HEK293 (cell line): ENCODE data around the gene ANGPTL8.
A peak's percentile ranks its signal among the peaks of the same experiment; 100 is the strongest.

ENCODE experiments used
- CTCF ChIA-PET: fragments of 350-600 bp; formaldehyde crosslinking; extraction: SDS; loops from one replicate; lab custom pipeline; 2021; ENCODE audit warnings: antibody characterized with exemption; lab: Yijun Ruan, JAX
- POLR2A ChIA-PET: fragments of 300-600 bp; formaldehyde crosslinking; extraction: SDS; loops from one replicate; lab custom pipeline; 2020; ENCODE audit warnings: antibody characterized with exemption, inconsistent platforms; lab: Yijun Ruan, JAX
- H3K27ac ChIP-seq: fragments of 200-500 bp; sonication (Bioruptor generic); 2 replicates; pipeline ENCODE4 v1.5.1; 2014; ENCODE audit warnings: low read depth, low read length, control low read depth, inconsistent platforms; ENCODE audit errors: extremely low read depth
- H3K36me3 ChIP-seq, 2 experiments: fragments of 200-500 bp in 1 of 2; sonication (Bioruptor generic) in 1 of 2; 1 replicate in 1 of 2; 2 replicates in 1 of 2; pipeline ENCODE4 v1.5.1; 2014 to 2017; ENCODE audit warnings: inconsistent platforms in 2 of 2, low read length in 2 of 2; ENCODE audit not compliant: control insufficient read depth in 2 of 2, insufficient read depth in 1 of 2
- H3K4me1 ChIP-seq: fragments of 200-500 bp; sonication (Bioruptor generic); 2 replicates; pipeline ENCODE4 v1.5.1; 2014; ENCODE audit warnings: mild to moderate bottlenecking, low read length, inconsistent platforms; ENCODE audit not compliant: control insufficient read depth, insufficient read depth
- H3K4me3 ChIP-seq: 2 replicates; pipeline ENCODE4 v1.5.1; 2011; ENCODE audit warnings: low read depth, mild to moderate bottlenecking, control low read depth, low read length, moderate library complexity
- H3K9me3 ChIP-seq: fragments of 200-500 bp; sonication (Bioruptor generic); 2 replicates; pipeline ENCODE4 v1.5.1; 2014; ENCODE audit warnings: low read depth, low read length, inconsistent platforms; ENCODE audit not compliant: control insufficient read depth, insufficient read depth
- ATF2 ChIP-seq: fragments of 450-650 bp; formaldehyde crosslinking; IDR thresholded peaks from 2 replicates; pipeline ENCODE4 v1.5.1; 2016; ENCODE audit warnings: missing biosample characterization, missing genetic modification characterization, low read depth
- EGR2 ChIP-seq: fragments of 450-650 bp; formaldehyde crosslinking; IDR thresholded peaks from 2 replicates; pipeline ENCODE4 v1.5.1; 2016; ENCODE audit warnings: low read depth, missing biosample characterization, missing genetic modification characterization
- GLIS1 ChIP-seq: fragments of 450-650 bp; formaldehyde crosslinking; IDR thresholded peaks from 2 replicates; pipeline ENCODE4 v1.5.1; 2016; ENCODE audit warnings: missing biosample characterization, missing genetic modification characterization
- IKZF3 ChIP-seq: fragments of 450-650 bp; IDR thresholded peaks from 2 replicates; pipeline ENCODE4 v1.5.0; 2018; ENCODE audit warnings: missing biosample characterization, mild to moderate bottlenecking, missing genetic modification characterization, moderate library complexity
- KLF10 ChIP-seq: fragments of 450-650 bp; IDR thresholded peaks from 2 replicates; pipeline ENCODE4 v1.5.1; 2018; ENCODE audit warnings: missing biosample characterization, mild to moderate bottlenecking, missing genetic modification characterization
- KLF16 ChIP-seq: fragments of 450-650 bp; formaldehyde crosslinking; IDR thresholded peaks from 2 replicates; pipeline ENCODE4 v1.5.1; 2017; ENCODE audit warnings: missing biosample characterization, missing genetic modification characterization
- KLF8 ChIP-seq: fragments of 450-650 bp; formaldehyde crosslinking; IDR thresholded peaks from 2 replicates; pipeline ENCODE4 v1.5.1; 2016; ENCODE audit warnings: missing biosample characterization, missing genetic modification characterization
- KLF9 ChIP-seq: fragments of 450-650 bp; formaldehyde crosslinking; IDR thresholded peaks from 2 replicates; pipeline ENCODE4 v1.5.1; 2016; ENCODE audit warnings: missing biosample characterization, missing genetic modification characterization, low read depth
- PRDM10 ChIP-seq: fragments of 450-650 bp; formaldehyde crosslinking; IDR thresholded peaks from 2 replicates; pipeline ENCODE4 v1.5.1; 2016; ENCODE audit warnings: missing biosample characterization, missing genetic modification characterization
- SP2 ChIP-seq: fragments of 450-650 bp; formaldehyde crosslinking; IDR thresholded peaks from 2 replicates; pipeline ENCODE4 v1.5.1; 2016; ENCODE audit warnings: missing biosample characterization, missing genetic modification characterization
- WT1 ChIP-seq: fragments of 450-650 bp; formaldehyde crosslinking; IDR thresholded peaks from 2 replicates; pipeline ENCODE4 v1.5.1; 2016; ENCODE audit warnings: missing biosample characterization, missing genetic modification characterization
- ZBTB11 ChIP-seq: fragments of 450-650 bp; formaldehyde crosslinking; conservative IDR thresholded peaks from 2 replicates; pipeline ENCODE4 v1.5.1; 2016; ENCODE audit warnings: low read depth, missing biosample characterization, missing genetic modification characterization
- ZBTB20 ChIP-seq: fragments of 450-650 bp; formaldehyde crosslinking; IDR thresholded peaks from 2 replicates; pipeline ENCODE4 v1.5.1; 2016; ENCODE audit warnings: missing biosample characterization, missing genetic modification characterization
- ZFHX2 ChIP-seq: fragments of 450-650 bp; formaldehyde crosslinking; conservative IDR thresholded peaks from 2 replicates; pipeline ENCODE4 v1.5.1; 2016; ENCODE audit warnings: missing biosample characterization, missing genetic modification characterization
- ZNF140 ChIP-seq: fragments of 450-650 bp; formaldehyde crosslinking; IDR thresholded peaks from 2 replicates; pipeline ENCODE4 v1.5.1; 2016; ENCODE audit warnings: missing biosample characterization, missing genetic modification characterization
- ZNF214 ChIP-seq: fragments of 450-650 bp; formaldehyde crosslinking; IDR thresholded peaks from 2 replicates; pipeline ENCODE4 v1.5.1; 2017; ENCODE audit warnings: missing biosample characterization, mild to moderate bottlenecking, missing genetic modification characterization, borderline replicate concordance
- ZNF391 ChIP-seq: fragments of 450-650 bp; formaldehyde crosslinking; IDR thresholded peaks from 2 replicates; pipeline ENCODE4 v1.5.1; 2016; ENCODE audit warnings: low read depth, missing biosample characterization, missing genetic modification characterization, borderline replicate concordance
- ZNF394 ChIP-seq: fragments of 450-650 bp; formaldehyde crosslinking; IDR thresholded peaks from 2 replicates; pipeline ENCODE4 v1.5.1; 2016; ENCODE audit warnings: missing biosample characterization, missing genetic modification characterization, mild to moderate bottlenecking, moderate library complexity, borderline replicate concordance
- ZNF629 ChIP-seq: fragments of 450-650 bp; formaldehyde crosslinking; IDR thresholded peaks from 2 replicates; pipeline ENCODE4 v1.5.1; 2017; ENCODE audit warnings: missing biosample characterization, missing genetic modification characterization
- ZNF692 ChIP-seq: fragments of 450-650 bp; formaldehyde crosslinking; IDR thresholded peaks from 2 replicates; pipeline ENCODE4 v1.5.1; 2016; ENCODE audit warnings: missing biosample characterization, missing genetic modification characterization
- ZSCAN18 ChIP-seq: fragments of 450-650 bp; formaldehyde crosslinking; IDR thresholded peaks from 2 replicates; pipeline ENCODE4 v1.5.1; 2016; ENCODE audit warnings: missing biosample characterization, missing genetic modification characterization
- TF ChIP-seq, protein P1 (sequence below): fragments of 450-650 bp; formaldehyde crosslinking; IDR thresholded peaks from 2 replicates; pipeline ENCODE4 v1.5.1; 2016; ENCODE audit warnings: missing biosample characterization, missing genetic modification characterization

ANGPTL8 gene

DNA sequence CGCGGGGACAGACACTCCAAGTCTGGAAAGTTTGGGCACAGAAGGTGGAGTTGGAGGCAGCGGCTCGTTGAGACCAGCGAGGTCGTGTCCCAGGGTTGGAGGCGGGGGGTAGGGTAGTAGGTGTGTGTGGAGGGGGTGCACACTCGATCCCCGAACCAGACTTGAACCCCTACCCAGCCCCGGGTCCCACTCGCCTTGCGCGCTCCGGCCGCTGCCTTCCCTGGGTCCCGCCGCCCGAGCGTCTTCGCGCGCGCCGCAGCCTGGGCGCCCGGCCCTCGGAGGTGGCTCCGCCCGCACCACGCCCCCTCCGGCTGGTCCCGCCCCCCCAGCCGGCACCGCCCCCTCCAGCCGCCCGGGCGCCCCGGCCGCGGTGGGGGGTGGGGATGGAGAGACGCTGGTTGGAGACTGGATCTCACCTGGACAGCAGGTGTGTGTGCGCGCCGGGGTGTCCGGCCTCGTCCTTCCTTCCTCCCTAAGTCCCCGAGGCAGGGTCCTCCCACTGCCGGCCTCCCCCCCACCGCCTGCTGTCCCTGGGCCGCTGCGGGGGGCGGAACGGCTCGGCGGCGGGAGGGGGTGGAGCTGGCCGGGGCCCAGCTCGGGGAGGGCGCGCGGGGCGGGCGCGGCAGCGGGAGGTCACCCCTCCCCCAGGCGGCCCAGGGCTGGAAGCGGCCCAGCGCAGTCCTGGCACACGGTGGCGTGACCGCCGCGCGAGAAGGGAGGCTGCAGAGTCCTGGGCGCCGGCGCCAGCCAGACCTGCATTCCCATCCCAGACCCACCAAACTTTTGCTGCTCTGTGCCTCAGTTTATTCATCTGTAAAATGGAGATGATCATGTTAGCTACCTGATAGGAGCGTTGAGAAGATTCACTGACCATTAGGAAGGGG lies 41.9 kb upstream of the ANGPTL8 start, which contains the start of gene KANK2:
Gene KANK2 (minus strand): TSS at position 255 of the 884 bp plus-strand sequence. CDS start 3,034 bp downstream, outside the sequence.
- Histone ChIP-seq H3K4me1 (no peaks in the 10 kb centered on the region), H3K27ac (peak within 1 kb of the TSS; percentile 54; the same call in 1 of the 2 replicates), H3K9me3 (no peaks in the 10 kb centered on the region), H3K4me3 (peak within 1 kb of the TSS; percentile 75), H3K36me3 (peaks cover 0 to 29% of the 10 kb centered on the region in 2 experiments; a peak in 1 of 3 replicates)
- ChIA-PET POLR2A (interaction anchor here (1.0 to 2.1 kb wide), 5 partner anchors 8 to 60 kb away, joined by 3 to 17 read pairs (median 4); partner anchors contain the start of gene SPC24), CTCF (interaction anchor here (0.5 to 0.7 kb wide), 4 partner anchors 61 to 326 kb away, joined by 3 read pairs; no protein-coding TSS in a partner anchor)
- TF ChIP-seq, protein P1, sequence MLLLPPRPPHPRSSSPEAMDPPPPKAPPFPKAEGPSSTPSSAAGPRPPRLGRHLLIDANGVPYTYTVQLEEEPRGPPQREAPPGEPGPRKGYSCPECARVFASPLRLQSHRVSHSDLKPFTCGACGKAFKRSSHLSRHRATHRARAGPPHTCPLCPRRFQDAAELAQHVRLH, result peak; percentile 74; the same call in 1 of the 2 replicates
- TF ChIP-seq KLF10 (tag by site-specific recombination) (peak; percentile 91), KLF8 (tag by site-specific recombination) (peak; percentile 73; the same call in 1 of the 2 replicates), ZNF692 (tag by site-specific recombination) (peak; percentile 77), GLIS1 (peak; percentile 98), PRDM10 (tag by site-specific recombination) (peak; percentile 53; the same call in 1 of the 2 replicates), EGR2 (tag by site-specific recombination) (peak; percentile 33; the same call in 1 of the 2 replicates), ZNF394 (tag by site-specific recombination) (no peak), ATF2 (no peak), ZNF140 (tag by site-specific recombination) (no peak), ZBTB20 (peak; percentile 76), KLF16 (tag by site-specific recombination) (peak; percentile 96), ZFHX2 (tag by site-specific recombination) (peak; percentile 57), ZNF629 (tag by site-specific recombination) (peak; percentile 28), IKZF3 (tag by site-specific recombination) (peak; percentile 36; the same call in 1 of the 2 replicates), KLF9 (tag by site-specific recombination) (peak; percentile 97), ZNF391 (0 out of 2 replicates have a peak, but pooled peaks have one; percentile 52), ZNF214 (tag by site-specific recombination) (no peak), ZBTB11 (tag by site-specific recombination) (peak; percentile 39; the same call in 1 of the 2 replicates), SP2 (tag by site-specific recombination) (peak; percentile 75), WT1 (tag by site-specific recombination) (0 out of 2 replicates have a peak, but pooled peaks have one; percentile 29), ZSCAN18 (tag by site-specific recombination) (no peak)
